ENCODE data around the gene SLC1A3.
A peak's percentile ranks its signal among the peaks of the same experiment; 100 is the strongest.

Gene SLC1A3

DNA sequence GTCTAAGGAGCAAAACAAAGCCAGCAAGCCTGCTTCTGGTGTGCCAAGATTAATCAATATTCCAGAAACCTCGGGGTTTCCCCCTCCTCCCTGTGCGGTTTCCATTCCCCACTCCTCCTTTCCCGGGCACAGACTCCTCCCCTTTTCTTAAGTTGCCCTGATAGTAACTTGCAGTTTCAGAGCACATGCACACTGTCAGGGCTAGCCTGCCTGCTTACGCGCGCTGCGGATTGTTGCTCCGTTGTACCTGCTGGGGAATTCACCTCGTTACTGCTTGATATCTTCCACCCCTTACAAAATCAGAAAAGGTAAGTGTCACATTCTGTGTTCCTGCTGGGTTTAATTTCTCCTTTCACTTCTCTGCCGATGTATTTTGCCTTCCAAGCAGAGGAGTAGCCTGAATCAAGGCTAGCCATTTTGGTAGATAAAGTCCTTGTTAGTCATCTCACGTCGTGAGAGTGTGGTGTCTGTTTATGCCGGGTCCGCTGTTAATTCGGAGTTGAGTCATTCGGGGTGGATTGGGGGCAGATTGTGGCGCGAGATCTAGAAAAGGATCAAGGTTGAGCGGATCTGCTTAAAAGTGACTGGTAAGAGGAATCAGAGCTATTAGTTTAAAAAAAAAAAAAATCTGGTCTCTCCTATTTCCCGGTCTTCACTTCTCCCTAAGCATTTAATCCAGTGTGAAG is at the start of gene SLC1A3:
Gene SLC1A3 (plus strand): TSS at position 179 of the 686 bp plus-strand sequence. CDS start 1,818 bp downstream, outside the sequence.
- DNase-seq (ENCODE audit: low read depth): peak; percentile 38
- TF ChIP-seq CTCF (conservative IDR thresholded peaks at IDR 0.05; ENCODE audit: low read depth, low read length): no peak
- peak within 1 kb of the TSS; percentile 72 for H3K4me3 ChIP-seq (ENCODE audit: low read length)

- DNase-seq (ENCODE audit: low read depth): no peak
- TF ChIP-seq CTCF (conservative IDR thresholded peaks at IDR 0.05; ENCODE audit: low read depth, low read length): no peak
- H3K4me3 ChIP-seq (ENCODE audit: low read length): no peak overlapping the region
Measured at GRCh38 chr5:36558641-36559040, 47.8 kb upstream of the SLC1A3 start.

DNA sequence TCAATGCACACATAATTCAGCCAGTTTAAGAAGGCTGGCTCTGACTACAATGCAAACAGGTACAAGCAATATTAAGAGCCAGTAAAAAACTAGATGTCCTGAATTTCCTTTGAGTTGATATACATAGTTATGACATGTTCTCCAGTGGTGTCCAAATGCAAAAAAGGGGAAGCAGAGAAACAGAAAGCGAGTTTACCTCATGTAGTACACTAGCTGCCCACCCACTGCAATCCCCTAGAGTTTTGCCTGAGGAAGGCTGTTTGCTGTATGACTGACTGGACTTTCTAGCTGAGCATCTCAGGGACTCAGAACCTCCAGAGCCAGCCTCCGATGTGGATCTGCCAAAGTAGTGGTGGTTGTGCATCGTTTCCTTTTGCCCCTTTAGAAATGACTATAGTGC is 44.8 kb upstream of the SLC1A3 start:
- no peak for TF ChIP-seq CTCF (conservative IDR thresholded peaks at IDR 0.05; ENCODE audit: low read depth, low read length)
- no peak for DNase-seq (ENCODE audit: low read depth)
- H3K4me3 ChIP-seq (ENCODE audit: low read length): no peak overlapping the region

DNA sequence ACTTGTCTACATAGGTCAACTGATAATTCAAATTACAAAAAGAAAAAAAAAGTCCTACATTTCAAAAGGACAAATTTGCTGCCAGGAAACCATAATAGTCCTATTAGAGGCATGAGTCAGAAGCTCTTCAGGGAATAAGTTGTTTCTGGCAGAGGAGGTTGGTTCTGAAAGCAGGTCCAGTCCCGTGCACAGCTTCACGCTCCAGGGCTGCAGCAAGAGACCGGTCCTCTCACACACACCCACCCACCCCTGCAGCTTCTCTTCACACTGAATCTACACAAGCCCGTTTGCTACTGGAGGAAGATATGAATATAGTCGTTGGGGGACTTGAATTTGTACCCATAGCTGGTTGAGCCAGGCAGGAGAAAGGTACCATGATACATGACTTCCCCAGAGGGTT is 36.9 kb upstream of the SLC1A3 start:
- DNase-seq (ENCODE audit: low read depth): no peak

GRCh38 chr5:36570301-36571095 is 35.9 kb upstream of the SLC1A3 start:
- no peak overlapping the region for H3K4me3 ChIP-seq (ENCODE audit: low read length)
- no peak for DNase-seq (ENCODE audit: low read depth)
- TF ChIP-seq CTCF (conservative IDR thresholded peaks at IDR 0.05; ENCODE audit: low read depth, low read length): no peak

More for the DNA sequence above, 36.9 kb upstream of the SLC1A3 start:
- TF ChIP-seq CTCF (conservative IDR thresholded peaks at IDR 0.05; ENCODE audit: low read depth, low read length): no peak
- H3K4me3 ChIP-seq (ENCODE audit: low read length): no peak overlapping the region

- no peak for TF ChIP-seq CTCF (conservative IDR thresholded peaks at IDR 0.05; ENCODE audit: low read depth, low read length)
Measured at GRCh38 chr5:36571401-36572042, 34.9 kb upstream of the SLC1A3 start.

More at GRCh38 chr5:36571401-36572042, 34.9 kb upstream of the SLC1A3 start:
- DNase-seq (ENCODE audit: low read depth): no peak
- no peak overlapping the region for H3K4me3 ChIP-seq (ENCODE audit: low read length)
